ENCODE measurements around the gene PPP1R7.

Gene PPP1R7

DNA sequence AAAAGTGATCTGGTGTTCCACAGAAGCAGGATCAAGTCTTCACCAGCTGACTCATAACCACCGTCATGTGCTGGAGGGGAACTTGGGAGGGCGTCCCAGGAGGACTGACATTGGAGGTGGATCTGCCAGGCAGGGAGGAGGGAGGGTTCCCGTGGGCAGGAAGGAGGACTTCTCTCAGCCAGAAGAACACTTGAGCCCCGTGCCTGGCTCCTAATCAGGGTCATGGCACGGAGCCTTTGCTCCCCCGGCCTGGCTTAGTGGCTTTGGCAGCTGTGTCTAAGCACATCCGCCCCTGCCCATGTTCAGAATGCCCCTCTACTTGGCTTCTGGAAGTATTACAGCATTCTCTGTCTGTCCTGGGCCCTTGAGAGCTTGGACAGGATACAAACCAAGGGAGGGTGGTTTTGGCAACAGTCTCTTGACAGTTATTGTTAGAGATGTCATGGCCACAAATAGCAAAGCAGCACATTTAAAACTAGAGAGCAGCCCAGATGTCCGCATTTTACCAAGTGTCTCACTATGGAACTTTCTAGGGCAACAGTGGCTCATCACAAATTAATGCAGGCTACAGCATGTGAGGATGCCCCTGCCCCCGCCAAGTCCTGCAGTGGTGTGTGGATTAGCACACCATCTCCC is 11.5 kb downstream of the PPP1R7 start:
- no peak for DNase-seq (ENCODE audit: low read depth)

DNA sequence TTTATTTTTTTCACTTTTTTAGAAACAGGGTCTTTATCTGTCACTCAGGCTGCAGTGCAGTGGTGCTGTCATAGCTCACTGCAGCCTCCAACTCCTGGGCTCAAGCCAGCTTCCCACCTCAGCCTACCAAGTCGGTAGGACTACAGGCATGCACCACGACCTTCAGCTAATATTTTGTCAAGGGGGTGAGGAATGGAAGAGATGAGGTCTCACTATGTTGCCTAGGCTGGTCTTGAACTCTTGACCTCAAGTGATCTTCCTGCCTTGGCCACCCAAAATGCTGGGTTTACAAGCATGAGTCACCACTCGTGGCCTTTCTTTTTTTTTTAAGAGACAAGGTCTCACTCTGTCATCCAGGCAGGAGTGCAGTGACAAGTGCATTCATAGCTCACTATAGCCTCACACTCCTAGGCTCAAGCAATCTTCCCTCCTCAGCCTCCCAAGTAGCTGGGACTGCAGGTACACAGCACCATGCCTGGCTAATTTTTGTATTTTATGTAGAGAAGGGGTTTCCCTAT is 13.4 kb downstream of the PPP1R7 start:
- DNase-seq (ENCODE audit: low read depth): no peak

DNA sequence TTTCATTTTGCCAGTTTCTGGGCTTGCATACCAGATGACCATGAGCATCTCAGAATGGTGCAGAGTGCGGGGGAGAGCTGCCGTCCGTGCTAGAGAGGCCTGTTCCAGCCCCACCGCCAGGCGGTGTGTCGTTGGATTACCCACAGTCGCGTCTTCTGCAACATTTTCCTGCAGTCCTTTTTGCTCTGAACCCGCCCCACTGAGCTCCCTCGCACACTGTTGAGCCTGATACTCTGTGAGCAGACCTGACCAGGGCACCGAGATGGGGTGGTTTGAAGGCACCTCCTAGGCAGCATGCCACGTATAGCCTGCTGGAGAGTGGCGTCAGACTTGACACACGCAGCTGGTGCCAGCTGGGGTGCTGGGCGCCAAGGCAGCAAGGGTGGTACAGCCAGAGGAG is 18.1 kb downstream of the PPP1R7 start:
- DNase-seq (ENCODE audit: low read depth): no peak

DNA sequence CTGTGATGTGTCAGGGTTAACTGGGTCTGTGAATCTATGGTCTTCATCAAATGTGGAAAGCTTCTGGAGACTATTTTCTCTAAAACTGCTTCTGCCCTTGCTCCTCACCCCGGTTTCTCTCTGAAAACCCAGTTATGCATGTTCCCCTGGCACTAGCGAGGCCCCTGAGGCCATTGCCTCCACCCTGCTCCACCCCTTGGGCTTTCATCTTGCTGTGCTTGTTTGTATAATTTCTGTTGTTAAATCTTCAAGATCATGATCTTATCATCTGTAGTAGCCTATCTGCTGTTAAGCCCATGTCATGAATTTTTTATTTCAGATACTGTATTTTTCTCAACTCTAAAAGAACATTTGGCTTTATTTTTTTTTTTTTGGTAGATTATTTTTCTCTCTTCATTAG is 23.3 kb downstream of the PPP1R7 start:
- no peak for DNase-seq (ENCODE audit: low read depth)

DNA sequence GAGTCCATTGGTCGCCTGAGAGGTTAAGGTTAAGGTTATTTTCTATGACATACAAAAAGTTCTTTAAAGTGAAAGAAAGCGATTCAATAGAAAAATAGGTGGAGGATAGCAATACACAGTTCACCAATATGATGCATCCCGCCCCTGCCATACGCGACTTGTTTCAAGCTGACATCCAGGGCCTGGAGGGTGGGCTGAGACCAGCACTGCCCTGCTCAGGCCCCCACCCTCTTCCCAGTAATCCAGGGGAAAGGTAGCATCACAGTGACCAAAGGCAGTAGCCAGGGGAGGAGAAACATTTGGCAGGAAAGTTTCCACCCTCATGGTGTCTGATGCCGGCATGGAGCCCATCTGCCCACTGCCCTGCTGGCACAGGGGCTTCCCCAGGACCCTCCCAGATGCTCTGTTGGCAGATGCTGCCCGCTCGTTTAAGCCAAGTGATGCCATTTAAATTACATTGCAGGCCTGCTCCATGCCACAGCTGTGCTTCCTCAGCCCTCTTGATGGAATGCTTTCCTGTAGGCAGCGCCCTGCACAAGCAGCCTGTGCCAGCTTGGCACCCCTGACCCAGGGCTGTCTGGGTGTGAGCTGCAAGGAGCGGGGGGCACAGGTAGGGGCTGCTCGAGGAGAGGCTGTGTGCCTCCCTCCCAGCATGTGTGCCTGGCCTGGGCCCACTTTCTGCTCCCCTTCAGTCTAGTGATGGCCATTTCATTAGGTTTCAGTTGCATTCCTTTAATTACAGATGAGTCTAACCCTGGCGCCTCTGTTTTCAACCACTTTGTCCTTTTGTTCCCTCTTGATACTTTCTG is 27.5 kb downstream of the PPP1R7 start:
- no peak for DNase-seq (ENCODE audit: low read depth)

DNA sequence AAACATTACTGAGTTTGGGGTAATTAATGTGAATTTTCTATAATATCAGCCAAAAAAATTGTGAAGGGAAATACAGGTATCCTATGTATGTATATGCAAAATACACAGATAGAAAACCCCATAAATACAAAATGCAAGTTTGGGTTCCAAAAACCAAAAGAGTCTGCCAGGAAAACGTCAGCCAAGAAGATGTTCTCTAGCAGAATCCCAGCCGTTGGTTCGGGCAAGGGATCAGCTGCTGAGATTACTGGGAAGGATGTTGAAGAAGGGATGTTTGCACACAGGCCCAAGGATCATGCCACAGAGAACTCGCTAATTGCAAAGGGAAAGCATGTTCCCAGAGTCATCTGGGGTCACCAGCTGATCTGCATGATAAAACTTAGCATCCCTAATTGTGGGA is 28.7 kb downstream of the PPP1R7 start:
- no peak for DNase-seq (ENCODE audit: low read depth)

DNA sequence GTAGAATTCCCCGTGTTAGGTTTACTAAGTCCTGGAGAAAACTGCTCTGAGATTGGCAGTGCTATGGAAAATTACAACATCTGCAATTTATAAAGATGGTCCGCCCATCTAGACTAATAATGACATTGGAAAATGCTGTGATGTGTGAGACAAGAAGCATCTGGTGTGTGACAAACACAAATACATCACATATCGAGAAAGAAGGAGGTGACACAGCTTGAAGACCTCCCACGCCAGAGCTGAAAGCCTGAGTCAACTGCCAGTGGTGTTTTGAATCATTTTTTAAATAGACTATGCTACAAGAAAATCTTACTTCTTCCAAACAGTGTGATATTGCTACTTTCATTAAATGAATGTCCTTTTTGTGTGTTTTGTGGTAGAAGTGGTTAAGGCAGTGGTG is 29.6 kb downstream of the PPP1R7 start:
- DNase-seq (ENCODE audit: low read depth): no peak

DNA sequence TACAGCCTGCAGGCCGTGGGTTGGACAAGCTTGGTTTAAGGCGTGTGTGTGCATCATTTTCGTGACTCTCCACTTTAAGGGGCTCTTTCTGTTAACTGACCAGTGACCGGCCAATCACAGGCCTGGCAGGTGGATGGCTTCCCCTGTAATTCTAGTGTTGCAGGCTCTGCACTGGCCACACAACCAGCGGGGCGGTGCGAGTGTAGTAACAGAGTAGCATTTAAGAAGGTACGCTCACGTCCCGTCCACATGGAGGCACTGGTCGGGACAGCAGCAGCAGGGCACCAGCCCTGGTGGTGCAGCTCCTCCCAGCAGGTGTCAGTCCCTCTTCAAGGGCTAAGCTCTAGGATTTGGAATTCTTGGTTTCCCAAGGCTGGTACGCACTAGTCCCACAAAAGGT is 30.2 kb downstream of the PPP1R7 start:
- no peak for DNase-seq (ENCODE audit: low read depth)

DNA sequence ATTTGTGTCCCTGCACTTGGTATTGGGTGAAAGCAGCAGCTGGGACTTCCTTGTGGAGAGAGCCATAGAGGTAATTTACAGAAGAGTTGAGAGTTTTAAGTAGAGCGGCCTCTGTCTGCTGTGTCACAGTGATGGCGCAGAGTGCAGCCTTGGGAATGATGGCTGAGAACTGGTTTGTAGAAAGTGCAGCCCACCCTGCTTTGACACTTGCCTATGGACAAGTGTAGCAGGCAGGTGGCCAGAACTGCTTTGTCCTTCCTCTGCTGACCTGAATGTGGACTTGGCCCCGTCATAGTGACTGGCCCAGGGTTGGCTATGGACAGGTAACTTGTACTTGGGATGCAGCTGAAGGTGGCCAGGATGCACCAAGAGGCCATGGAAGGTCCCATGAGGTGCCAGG is 31.9 kb downstream of the PPP1R7 start:
- DNase-seq (ENCODE audit: low read depth): no peak

DNA sequence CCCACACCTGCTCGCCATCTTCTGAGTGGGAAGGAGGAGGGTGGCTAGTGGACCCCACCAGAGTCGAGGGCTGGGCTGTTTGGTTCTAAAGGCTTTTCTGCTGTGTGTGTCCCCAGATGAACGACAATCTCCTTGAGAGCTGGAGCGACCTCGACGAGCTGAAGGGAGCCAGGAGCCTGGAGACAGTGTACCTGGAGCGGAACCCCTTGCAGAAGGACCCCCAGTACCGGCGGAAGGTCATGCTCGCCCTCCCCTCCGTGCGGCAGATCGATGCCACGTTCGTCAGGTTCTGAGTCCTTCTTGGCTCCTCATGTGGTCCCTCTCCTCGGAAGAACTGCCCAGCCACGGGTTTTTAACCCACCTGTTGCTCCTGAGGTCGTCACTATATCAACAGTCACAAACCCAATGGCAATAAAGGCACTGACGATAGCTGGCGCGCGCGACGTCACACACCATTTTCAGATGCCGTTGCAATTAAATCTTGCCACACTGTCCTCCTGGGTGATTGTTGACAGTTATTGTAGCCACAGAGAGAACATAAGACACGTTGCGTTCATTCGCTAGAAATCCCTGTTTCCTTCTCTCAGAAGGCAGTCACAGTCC is 32.4 kb downstream of the PPP1R7 start:
- no peak for DNase-seq (ENCODE audit: low read depth)

DNA sequence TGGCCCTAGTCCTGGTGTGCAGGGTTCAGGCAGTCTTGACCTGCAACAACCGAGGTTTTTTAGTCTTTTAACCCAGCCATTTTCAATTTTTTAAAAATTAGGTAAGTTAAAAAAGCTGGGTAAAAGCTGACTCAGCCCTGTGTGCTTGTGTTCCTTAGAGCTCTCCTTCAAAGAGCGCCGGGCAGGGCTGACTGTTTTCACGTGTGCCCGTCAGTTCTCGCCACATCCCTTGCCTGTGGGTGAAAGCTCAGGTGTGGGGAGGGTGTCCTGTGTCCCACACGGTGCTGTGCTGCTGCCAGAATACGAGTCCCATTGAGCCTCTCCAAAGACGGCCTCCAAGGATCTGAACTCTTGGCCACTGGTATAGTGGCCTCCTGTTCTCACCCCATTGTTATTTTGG is 33.0 kb downstream of the PPP1R7 start:
- DNase-seq (ENCODE audit: low read depth): no peak

DNA sequence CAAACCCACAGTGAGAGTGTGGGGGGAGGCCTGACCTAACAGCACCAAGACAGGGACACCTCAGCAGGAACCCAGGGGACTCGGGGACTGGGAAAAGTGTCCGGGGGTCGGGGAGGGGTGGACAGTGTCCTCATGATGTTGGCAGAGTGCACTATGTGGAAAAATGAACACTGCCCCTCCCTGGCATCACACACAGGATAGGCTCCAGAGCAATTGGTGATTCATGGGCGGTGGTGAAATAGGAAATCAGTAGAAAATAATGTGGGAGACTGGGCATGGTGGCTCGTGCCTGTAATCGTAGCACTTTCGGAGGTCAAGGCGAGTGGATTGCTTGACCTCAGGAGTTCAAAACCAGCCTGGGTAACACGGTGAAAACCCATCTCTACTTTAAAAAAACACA is 34.6 kb downstream of the PPP1R7 start:
- no peak for DNase-seq (ENCODE audit: low read depth)

DNA sequence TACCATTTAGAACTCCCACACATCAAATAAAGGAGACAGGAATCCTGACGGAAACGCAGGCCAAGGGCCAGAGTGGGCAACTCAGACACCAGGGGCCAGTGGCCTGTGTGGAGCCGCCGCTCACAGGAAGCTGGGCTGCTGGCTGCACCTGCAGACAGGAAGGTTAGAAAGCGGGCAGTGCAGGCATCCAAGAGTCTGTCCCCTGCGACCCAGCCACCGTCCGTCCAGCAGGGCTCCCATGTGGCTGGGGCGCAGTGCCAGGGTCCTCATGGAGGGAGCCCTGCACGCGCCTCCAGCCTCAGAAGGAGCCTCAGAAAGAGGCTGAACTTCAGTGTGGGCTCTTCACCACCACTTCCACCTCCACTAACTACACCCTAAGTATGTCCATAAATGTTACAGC is 35.7 kb downstream of the PPP1R7 start:
- no peak for DNase-seq (ENCODE audit: low read depth)

DNA sequence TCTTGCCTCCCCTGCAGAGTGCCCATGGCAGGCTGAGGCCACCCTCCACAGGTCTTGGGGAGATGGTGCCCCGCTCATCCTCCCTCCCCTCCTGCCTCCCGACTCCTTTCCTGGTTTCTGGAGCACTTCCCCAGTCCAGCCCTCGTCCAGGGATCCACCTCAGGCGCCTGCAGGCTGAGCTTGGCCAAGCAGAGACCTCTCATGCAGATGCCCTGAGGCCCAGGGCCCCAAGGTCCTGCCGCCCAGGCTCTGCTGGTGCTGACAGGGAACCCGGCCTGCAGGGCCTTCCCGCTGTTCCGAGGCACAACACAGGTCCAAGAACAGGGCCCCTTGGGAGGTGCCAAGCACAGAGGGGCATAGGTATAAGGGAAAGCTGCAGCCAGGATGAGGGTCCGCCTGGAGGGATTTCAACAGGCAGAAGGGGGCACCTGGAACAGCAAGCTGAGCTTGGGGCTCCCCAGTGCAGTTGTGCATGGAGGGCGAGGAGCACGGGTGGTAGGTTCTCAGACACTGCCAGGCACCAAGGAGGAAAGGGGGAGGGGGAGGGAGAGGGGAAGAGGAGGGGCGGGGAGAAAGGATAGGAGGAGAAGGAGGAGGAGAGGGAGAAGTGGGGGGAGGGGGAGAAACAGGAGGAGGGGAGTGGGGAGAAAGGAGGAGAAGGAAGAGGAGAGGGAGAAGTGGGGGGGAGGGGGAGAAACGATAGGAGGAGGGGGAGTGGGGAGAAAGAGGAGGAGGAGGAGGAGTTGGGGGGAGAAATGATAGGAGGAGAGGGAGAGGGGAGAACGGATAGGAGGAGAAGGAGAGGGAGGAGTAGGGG is 37.0 kb downstream of the PPP1R7 start:
- DNase-seq (ENCODE audit: low read depth): no peak

DNA sequence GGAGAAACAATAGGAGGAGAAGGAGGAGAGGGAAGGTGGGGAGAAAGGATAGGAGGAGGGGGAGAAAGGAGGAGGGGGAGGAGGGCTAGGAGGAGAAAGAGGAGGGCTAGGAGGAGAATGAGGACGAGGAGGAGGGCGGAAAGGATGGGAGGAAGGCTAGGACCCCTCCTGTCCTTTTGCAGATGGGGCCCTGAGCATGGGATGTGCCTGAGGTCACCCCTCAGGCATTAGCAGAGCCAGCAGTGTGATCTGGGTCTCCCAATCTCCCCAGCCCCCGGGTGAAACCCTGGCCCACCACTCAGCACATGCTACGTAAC is 37.6 kb downstream of the PPP1R7 start:
- no peak for DNase-seq (ENCODE audit: low read depth)

DNA sequence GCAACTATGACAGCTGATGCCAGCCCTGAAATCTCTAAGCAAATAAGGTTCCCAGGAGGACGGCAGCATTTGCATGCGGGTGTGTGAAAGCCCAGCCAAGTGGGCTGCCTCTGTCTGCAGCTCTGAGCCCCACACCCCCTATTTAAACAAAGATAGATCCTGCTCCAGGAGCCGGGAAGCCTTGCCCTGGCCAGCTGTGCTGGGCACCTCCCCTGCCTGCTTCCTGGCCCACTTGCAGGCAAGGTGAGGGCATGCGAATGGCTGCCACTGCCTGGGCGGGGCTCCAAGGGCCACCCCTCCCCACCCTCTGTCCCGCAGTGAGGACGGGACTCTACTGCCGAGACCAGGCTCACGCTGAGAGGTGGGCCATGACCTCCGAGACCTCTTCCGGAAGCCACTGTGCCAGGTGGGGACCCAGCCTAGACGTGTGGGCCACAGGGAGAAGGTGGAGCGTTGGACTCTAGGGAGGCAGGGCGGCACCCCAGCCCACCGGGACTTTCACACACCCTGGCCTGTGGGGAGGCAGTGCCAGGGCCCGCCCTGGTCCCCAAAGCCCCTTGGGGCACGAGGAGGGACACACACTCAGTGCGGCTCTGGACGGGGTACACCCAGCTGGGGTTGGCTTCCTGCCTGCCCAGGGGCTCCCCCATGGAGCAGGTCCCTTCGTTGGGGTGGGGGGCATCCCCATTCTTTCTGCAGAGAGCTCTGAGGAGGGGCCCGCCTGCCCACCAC is 38.3 kb downstream of the PPP1R7 start, which contains the start of gene ANO7:
Gene ANO7 (plus strand): TSS at position 317 of the 732 bp plus-strand sequence. CDS start 1,387 bp downstream, outside the sequence.
- no peak for DNase-seq (ENCODE audit: low read depth)

DNA sequence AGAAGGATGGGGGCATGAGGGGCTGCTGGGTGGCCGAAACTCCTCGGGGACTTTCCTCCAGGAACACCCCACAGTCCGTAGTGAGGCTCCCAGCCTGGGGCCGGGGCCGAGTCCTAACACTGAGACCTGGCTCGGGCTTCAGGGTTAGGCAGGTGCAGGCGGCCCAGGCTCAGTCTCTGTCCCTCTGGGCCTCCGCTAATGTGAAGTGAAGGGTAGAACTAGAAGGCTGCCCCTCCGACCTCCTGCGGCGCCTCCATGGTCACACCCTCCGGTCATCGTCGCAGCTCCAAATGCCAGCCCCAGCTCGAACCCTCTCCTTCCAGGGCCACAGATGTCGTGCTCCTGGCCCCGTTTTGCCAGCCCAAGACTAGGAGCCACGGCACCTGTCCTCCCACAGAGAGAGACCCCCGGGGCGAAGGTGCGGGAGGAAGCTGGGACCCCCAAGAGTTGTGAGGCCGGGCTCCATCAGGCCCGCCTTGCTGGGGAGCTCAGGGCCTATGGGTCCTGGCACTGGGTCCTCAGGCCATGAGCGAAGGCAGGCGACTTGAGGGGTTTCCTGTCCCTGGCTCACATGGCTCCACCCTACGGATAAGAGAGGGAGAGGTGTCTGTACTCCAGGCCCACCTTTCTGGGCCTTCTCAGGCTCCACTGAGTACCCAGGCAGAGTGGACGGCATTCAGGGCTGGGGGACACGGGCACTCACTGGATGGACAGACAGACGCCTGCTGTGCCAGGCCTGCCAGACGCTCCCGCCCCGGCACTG is 39.0 kb downstream of the PPP1R7 start:
- DNase-seq (ENCODE audit: low read depth): no peak

DNA sequence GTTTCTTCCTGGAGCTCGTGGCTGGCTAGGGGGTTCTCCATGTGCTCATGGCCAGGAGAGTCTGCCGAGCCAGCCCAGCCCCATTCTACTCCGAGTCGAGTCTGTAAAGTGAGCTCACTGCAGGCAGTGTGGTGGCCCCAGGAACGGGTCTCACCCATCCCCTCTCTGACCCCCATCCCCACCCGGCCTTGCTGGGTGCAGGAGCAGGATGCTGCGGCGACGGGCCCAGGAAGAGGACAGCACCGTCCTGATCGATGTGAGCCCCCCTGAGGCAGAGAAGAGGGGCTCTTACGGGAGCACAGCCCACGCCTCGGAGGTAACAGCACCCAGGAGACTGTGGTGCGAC is 39.6 kb downstream of the PPP1R7 start:
- DNase-seq (ENCODE audit: low read depth): no peak

DNA sequence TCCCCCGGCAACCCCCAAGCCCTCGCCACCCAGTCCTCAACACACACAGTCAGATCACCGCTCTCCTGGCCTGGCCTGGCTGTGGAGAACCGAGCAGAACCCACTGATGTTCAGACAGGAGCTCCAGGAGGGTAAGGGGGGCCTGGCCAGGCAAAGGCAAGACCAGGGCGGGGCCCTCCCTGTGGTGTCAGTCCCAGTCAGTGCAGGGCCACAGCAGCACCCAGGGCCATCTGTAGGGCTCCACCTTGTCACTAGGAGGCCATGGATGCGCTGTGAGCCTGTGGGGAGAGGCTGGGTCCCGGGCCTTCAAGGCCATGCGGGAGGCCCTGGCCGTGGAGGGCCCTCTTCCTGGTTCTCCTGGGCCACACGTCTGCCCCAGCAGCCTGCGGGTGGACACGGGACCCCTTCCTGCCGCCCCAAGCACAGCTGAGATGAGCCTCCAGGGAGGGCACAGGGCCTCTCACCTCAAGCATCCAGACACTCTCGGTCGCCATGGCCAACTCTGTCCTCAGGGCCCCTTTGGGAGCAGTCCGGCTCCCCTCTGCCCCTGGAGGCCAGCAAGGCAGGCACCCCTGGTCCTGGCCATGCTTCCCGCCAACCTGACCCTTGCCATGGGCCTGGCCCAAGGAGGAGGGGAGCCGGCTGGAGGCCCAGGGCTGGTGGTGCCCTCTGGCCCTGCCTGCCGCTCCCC is 40.2 kb downstream of the PPP1R7 start:
- no peak for DNase-seq (ENCODE audit: low read depth)

DNA sequence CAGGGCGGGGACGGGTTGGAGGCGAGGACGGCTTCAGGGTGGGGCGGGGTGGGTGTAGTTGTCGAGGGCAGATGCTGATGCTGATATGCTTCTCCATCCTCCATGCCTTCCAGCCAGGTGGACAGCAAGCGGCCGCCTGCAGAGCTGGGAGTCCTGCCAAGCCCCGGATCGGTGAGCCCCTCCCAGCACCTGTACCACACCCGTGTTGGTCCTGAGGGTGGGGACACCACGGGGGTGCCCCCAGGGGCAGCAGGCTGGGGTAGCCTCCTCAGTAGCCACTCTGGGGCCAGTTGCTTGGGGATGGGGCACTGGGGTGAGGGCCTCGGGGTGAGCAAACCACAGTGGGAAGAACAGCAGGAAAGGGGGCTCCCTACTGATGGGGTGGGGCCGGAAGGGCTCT is 40.8 kb downstream of the PPP1R7 start:
- no peak for DNase-seq (ENCODE audit: low read depth)
